Measurements from ENCODE around the gene MYO5B. TPM values are rescaled to one million over a fixed set of nuclear protein-coding genes. Genes with fewer than 3 reads are reported as not detected.

The MYO5B gene
- total RNA-seq, 4 donors from 2014 or later: 32.0 to 63.3 (median 46.8) TPM

DNA sequence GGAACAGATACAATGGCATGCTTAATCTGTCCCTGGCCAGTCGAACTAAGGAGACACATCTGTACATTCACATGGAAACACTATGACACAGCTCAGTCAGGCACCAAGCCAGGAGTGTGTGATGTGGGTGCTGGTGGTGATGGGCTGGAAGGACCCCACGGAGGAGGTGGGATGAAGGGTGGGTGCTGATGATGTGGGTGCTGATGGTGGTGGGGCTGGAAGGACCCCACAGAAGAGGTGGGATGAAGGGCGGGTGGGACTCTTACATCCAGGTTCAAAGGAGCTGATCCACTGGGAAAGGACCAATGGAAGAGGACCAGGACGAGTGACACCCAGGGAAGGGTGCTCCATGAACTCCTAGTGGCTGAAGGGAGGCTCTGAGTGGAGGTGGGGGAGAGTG is 346.8 kb downstream of the MYO5B start:
- intact Hi-C loops (cut with DNase I): no loop called here
- TF ChIP-seq POLR2A (IDR thresholded peaks at IDR 0.05): no peak
- TF ChIP-seq, protein P1, sequence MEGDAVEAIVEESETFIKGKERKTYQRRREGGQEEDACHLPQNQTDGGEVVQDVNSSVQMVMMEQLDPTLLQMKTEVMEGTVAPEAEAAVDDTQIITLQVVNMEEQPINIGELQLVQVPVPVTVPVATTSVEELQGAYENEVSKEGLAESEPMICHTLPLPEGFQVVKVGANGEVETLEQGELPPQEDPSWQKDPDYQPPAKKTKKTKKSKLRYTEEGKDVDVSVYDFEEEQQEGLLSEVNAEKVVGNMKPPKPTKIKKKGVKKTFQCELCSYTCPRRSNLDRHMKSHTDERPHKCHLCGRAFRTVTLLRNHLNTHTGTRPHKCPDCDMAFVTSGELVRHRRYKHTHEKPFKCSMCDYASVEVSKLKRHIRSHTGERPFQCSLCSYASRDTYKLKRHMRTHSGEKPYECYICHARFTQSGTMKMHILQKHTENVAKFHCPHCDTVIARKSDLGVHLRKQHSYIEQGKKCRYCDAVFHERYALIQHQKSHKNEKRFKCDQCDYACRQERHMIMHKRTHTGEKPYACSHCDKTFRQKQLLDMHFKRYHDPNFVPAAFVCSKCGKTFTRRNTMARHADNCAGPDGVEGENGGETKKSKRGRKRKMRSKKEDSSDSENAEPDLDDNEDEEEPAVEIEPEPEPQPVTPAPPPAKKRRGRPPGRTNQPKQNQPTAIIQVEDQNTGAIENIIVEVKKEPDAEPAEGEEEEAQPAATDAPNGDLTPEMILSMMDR (IDR thresholded peaks at IDR 0.05): no peak
- H3K27me3 ChIP-seq: peaks cover 0 to 34% (median 0%) of the 10 kb centered on the region in 4 donors
- WGBS, 2 donors: 68 to 87% methylated on average over 2 to 4 of the region's 4 CpGs
- H3K4me1 ChIP-seq: peaks cover 0 to 15% (median 10%) of the 10 kb centered on the region in 3 donors
- H3K36me3 ChIP-seq: peaks cover 0 to 45% (median 0%) of the 10 kb centered on the region in 3 donors
- H3K9me3 ChIP-seq: no peaks in the 10 kb centered on the region
- DNase-seq: no peak
- no peak overlapping the region for H3K27ac ChIP-seq
- no peak overlapping the region for H3K4me3 ChIP-seq

DNA sequence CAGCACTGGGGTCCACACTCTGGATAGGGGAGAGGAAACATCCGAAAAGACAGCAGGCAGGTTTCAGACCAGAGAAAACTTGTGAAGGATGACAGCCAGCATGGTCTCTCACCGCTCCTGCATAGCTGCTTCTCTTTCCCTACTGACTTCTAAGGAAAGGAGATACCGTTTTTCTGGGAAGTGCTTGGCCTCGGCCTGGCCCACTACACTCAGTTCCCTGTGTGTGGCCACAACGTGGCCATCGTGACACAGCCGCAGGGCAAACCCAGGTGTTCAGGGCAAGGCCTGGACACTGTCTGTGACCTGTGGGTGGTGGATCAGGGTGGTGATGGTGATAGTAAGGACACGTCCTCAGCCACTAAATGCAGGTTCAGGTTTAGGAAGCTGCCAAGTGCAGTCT is 347.4 kb downstream of the MYO5B start:
- intact Hi-C loops (cut with DNase I): no loop called here
- peaks cover 0 to 15% (median 10%) of the 10 kb centered on the region in 3 donors for H3K4me1 ChIP-seq
- H3K27me3 ChIP-seq: peaks cover 0 to 34% (median 0%) of the 10 kb centered on the region in 4 donors
- TF ChIP-seq, protein P1 (IDR thresholded peaks at IDR 0.05): no peak
- TF ChIP-seq POLR2A (IDR thresholded peaks at IDR 0.05): no peak
- no peak overlapping the region for H3K27ac ChIP-seq
- WGBS, 2 donors: 92 to 96% methylated on average over 4 to 5 of the region's 8 CpGs
- peaks cover 0 to 45% (median 0%) of the 10 kb centered on the region in 3 donors for H3K36me3 ChIP-seq
- H3K9me3 ChIP-seq: no peaks in the 10 kb centered on the region
- H3K4me3 ChIP-seq: no peak overlapping the region
- DNase-seq: no peak

GRCh38 chr18:49846718-49847470 is 348.1 kb downstream of the MYO5B start:
- H3K9me3 ChIP-seq: no peaks in the 10 kb centered on the region
- H3K27me3 ChIP-seq: peaks cover 0 to 34% (median 0%) of the 10 kb centered on the region in 4 donors
- H3K36me3 ChIP-seq: peaks cover 0 to 42% (median 0%) of the 10 kb centered on the region in 3 donors
- peaks cover 0 to 15% (median 10%) of the 10 kb centered on the region in 3 donors for H3K4me1 ChIP-seq
- intact Hi-C loops (cut with DNase I): no loop called here
- DNase-seq: no peak
- no peak overlapping the region for H3K4me3 ChIP-seq
- H3K27ac ChIP-seq: no peak overlapping the region
- no peak for TF ChIP-seq POLR2A (IDR thresholded peaks at IDR 0.05)
- TF ChIP-seq, protein P1 (IDR thresholded peaks at IDR 0.05): no peak
- WGBS, 2 donors: 80 to 81% methylated on average over 5 to 10 of the region's 10 CpGs

DNA sequence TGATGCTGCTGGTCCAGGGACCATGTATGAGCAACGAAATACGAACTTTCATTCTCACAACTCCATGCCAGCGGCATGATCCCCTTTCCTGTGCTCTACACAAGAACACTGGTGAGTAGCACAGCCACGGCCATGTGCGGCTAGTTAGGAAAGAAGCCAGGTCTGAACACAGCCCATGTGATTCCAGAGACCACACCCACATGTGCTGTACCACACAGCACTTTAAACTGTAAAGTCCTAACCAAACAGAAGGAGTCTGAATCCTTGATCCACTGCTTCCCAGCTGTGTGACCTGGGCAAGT is 348.6 kb downstream of the MYO5B start:
- Histone ChIP-seq H3K27me3 (peaks cover 0 to 34% (median 0%) of the 10 kb centered on the region in 4 donors), H3K27ac (no peak overlapping the region), H3K4me3 (no peak overlapping the region), H3K4me1 (peaks cover 0 to 15% (median 10%) of the 10 kb centered on the region in 3 donors), H3K9me3 (no peaks in the 10 kb centered on the region), H3K36me3 (peaks cover 0 to 46% (median 0%) of the 10 kb centered on the region in 3 donors)
- intact Hi-C loops (cut with DNase I): no loop called here
- DNase-seq: no peak
- no CpG with 5 or more reads among the region's 5 CpGs for WGBS, 2 donors
- TF ChIP-seq, protein P1 (IDR thresholded peaks at IDR 0.05): no peak
- TF ChIP-seq POLR2A (IDR thresholded peaks at IDR 0.05): no peak

DNA sequence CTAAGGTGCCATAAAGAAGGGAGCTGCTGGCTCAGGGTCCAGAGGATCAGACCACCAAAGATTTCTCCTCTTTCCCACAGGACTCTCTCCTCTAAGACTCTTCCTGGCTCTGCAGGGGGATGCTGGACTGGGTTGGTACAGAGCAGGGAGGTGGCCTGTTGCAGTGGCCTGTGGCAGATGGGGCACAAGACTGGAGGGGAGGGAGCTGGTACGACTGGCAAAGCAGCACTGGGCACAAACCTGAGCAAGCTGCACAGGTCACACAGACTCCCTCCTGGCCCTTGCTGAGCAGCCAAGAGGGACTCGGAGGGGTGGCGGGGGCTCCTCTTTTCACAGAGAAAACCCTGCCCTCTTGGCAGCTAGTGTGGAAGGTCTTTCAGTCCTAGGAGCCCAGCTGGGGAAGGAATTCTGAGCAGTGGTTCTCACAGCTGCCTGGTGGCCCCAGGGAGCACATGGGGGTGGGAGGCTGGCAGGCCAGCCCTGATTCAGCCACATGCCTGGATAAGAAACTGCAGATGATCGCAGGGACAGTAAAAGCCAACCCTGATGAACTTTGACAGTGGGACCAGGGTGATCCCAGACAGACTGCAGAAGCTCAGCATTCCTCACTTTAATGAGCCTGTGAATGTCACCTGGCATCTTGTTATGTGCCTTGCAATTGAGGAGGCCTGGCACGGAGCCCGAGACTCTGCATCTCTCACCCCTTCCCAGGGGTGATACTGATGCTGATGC is 349.2 kb downstream of the MYO5B start:
- intact Hi-C loops (cut with DNase I): no loop called here
- 86 to 100% methylated on average over 1 to 4 of the region's 6 CpGs for WGBS, 2 donors
- no peak for TF ChIP-seq POLR2A (IDR thresholded peaks at IDR 0.05)
- TF ChIP-seq, protein P1 (IDR thresholded peaks at IDR 0.05): no peak
- Histone ChIP-seq H3K9me3 (no peaks in the 10 kb centered on the region), H3K27ac (no peak overlapping the region), H3K27me3 (peaks cover 0 to 34% (median 0%) of the 10 kb centered on the region in 4 donors), H3K36me3 (peaks cover 0 to 51% (median 0%) of the 10 kb centered on the region in 3 donors), H3K4me1 (peaks cover 0 to 15% (median 10%) of the 10 kb centered on the region in 3 donors), H3K4me3 (no peak overlapping the region)
- DNase-seq: no peak

All from esophagus squamous epithelium (tissue), 5 donors.